Right renal cortex interstitium (tissue), 3 donors: ENCODE data around the gene FADS1. TPM values are rescaled to one million over a fixed set of nuclear protein-coding genes. Genes with fewer than 3 reads are reported as not detected.

Experiments
- DNase-seq, 3 donors: peaks; one replicate each; pipeline ENCODE4 v3.0.0-alpha.2; 2013; ENCODE audit warnings: low read depth in 3 of 3, low spot score in 2 of 3
- polyA plus RNA-seq, 3 donors: library from polyadenylated mRNA; unstranded; fragments of 120-200 nt; gene quantifications; one replicate each; pipeline ENCODE4 v1.2.1, GENCODE V29; 2013; ENCODE audit not compliant: insufficient read length in 3 of 3

FADS1 gene
- polyA plus RNA-seq, 3 donors, result 37.9 to 45.4 (median 40.4) TPM

GRCh38 chr11:61847914-61848581 lies 31.2 kb upstream of the FADS1 start:
- DNase-seq, result no peak

GRCh38 chr11:61846362-61847020 lies 29.7 kb upstream of the FADS1 start:
- no peak for DNase-seq

- DNase-seq, result no peak
Observed at GRCh38 chr11:61844909-61845565, 28.2 kb upstream of the FADS1 start.

GRCh38 chr11:61842528-61842820 lies 25.7 kb upstream of the FADS1 start:
- DNase-seq, result no peak

- DNase-seq, result no peak
Observed at GRCh38 chr11:61841636-61842527, 25.1 kb upstream of the FADS1 start.

- DNase-seq, result no peak
Observed at GRCh38 chr11:61840371-61840770, 23.6 kb upstream of the FADS1 start.

- DNase-seq, result no peak
Observed at GRCh38 chr11:61839742-61840141, 22.9 kb upstream of the FADS1 start.

- no peak for DNase-seq
Observed at GRCh38 chr11:61838921-61839320, 22.1 kb upstream of the FADS1 start.

GRCh38 chr11:61838501-61838900 lies 21.7 kb upstream of the FADS1 start:
- DNase-seq, result no peak

- no peak for DNase-seq
Observed at GRCh38 chr11:61837411-61838005, 20.7 kb upstream of the FADS1 start.

GRCh38 chr11:61836193-61836592 lies 19.4 kb upstream of the FADS1 start:
- no peak for DNase-seq

- no peak for DNase-seq
Observed at GRCh38 chr11:61834278-61835048, 17.7 kb upstream of the FADS1 start.

- no peak for DNase-seq
Observed at GRCh38 chr11:61833926-61834277, 17.1 kb upstream of the FADS1 start.

- no peak for DNase-seq
Observed at GRCh38 chr11:61833471-61833870, 16.7 kb upstream of the FADS1 start.

GRCh38 chr11:61832754-61833153 lies 16.0 kb upstream of the FADS1 start:
- no peak for DNase-seq

- DNase-seq, result no peak
Observed at GRCh38 chr11:61832207-61832606, 15.4 kb upstream of the FADS1 start.

- DNase-seq, result no peak
Observed at GRCh38 chr11:61830237-61831105, 13.7 kb upstream of the FADS1 start.

GRCh38 chr11:61829806-61830205 lies 13.0 kb upstream of the FADS1 start:
- no peak for DNase-seq
